ENCODE results near the gene SESN1.

DNA sequence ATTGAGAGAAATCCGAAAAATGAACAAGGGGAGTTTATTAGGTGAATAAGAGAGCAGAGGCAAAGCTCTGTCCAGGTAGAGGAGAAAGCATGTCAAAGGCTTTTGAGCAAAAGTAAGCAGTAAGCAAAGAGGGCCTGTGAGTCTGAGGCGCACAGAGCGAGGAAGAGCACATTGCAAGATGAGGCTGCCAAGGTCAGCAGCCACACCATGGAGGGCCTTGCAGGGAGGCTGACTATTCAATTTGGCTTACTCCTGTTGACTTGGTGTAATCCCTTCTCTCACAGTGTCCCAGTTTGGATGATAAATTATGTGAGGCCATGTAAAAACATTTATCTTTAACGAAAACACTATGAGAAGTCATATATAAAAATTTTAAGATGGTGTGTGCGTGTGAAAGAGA is 32.4 kb downstream of the SESN1 start:
- TF ChIP-seq, protein P1, sequence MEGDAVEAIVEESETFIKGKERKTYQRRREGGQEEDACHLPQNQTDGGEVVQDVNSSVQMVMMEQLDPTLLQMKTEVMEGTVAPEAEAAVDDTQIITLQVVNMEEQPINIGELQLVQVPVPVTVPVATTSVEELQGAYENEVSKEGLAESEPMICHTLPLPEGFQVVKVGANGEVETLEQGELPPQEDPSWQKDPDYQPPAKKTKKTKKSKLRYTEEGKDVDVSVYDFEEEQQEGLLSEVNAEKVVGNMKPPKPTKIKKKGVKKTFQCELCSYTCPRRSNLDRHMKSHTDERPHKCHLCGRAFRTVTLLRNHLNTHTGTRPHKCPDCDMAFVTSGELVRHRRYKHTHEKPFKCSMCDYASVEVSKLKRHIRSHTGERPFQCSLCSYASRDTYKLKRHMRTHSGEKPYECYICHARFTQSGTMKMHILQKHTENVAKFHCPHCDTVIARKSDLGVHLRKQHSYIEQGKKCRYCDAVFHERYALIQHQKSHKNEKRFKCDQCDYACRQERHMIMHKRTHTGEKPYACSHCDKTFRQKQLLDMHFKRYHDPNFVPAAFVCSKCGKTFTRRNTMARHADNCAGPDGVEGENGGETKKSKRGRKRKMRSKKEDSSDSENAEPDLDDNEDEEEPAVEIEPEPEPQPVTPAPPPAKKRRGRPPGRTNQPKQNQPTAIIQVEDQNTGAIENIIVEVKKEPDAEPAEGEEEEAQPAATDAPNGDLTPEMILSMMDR (IDR thresholded peaks at IDR 0.05; ENCODE audit: borderline replicate concordance, extremely low read depth, low read length, poor library complexity, severe bottlenecking): no peak
- TF ChIP-seq EZH2 (IDR thresholded peaks at IDR 0.05; ENCODE audit: borderline replicate concordance, low read depth, low read length, severe bottlenecking): no peak

Data from DND-41 (cell line).